NCI-H1105 treated with DMSO at 0.1 percent for 48 hours (cell line): ENCODE measurements around the gene ACADSB.
A peak's percentile ranks its signal among the peaks of the same experiment; 100 is the strongest.

Experiments
- DNase-seq: peaks from one replicate; lab custom pipeline; 2025; lab: John Stamatoyannopoulos, UW

Gene ACADSB

DNA sequence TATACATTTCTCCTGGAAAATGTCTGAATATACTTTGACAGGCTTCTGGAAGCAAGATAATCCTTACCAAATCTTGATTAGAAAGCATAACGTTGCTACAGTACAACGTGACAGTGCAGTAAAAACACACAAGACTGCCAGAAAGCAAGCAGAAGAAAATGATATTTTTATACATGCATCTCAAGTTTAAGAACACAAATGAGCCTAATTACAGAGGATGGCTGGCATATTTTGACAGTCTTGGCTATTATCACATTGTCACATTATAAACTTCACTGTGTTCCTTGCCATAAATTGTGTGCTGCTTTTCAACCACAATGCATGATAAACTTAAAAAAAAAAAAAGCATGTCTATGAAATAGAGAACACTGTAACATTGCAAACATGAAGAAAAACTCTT lies 4.5 kb upstream of the ACADSB start:
- DNase-seq = no peak

- no peak for DNase-seq
Measured at GRCh38 chr10:123007558-123008354, 1.1 kb upstream of the ACADSB start.

GRCh38 chr10:123009105-123009820 lies 457 bp downstream of the ACADSB start:
- peak; percentile 17 for DNase-seq

DNA sequence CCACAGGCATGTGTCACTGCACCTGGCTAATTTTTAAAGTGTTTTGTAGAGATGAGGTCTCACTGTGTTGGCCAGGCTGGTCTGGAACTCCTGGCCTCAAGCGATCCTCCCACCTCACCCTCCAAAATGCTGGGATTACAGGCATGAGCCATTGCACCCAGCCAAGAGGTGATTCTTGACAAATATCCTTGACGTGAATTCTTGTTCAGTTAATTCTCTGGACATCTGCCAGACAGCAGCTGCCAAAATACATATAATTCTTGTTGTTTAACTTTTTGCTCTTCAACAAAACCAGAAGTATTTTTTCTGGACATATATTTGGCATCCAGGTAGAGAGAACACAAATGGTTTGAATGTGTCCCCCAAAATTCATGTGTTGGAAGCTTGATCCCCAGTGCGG lies 3.2 kb downstream of the ACADSB start:
- DNase-seq = no peak

DNA sequence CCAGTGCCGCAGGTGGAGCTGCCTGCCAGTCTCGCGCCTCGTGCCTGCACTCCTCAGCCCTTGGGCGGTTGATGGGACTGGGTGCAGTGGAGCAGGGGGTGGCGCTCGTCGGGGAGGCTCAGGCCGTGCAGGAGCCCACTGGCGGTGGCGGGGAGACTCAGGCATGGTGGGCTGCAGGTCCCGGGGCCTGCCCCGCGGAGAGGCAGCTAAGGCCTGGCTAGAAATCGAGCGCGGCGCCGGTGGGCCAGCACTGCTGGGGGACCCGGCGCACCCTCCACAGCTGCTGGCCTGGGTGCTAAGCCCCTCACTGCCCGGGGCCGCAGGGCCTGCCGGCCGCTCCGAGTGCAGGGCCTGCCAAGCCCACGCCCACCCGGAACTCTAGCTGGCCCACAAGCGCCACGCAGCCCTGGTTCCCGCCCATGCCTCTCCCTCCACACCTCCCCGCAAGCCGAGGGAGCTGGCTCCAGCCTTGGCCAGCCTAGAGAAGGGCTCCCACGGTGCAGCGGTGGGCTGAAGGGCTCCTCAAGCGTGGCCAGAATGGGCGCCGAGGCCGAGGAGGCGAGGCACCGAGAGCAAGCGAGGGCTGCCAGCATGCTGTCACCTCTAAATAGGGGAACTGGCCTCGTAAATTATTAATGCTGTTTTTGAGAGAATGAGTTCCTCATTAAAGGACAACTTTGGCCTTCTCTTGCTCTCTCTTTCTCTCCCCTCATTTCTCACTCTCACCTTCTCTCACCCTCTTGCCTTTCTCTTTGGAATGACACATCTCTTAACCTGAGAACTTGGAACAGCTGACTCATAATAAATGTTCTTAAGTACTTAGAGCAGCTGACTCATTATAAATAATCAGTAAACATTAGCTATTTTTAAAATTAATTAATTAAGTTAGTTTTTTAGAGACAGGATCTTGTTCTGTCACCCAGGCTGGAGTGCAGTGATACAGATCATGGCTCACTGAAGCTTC lies 4.9 kb downstream of the ACADSB start:
- no peak for DNase-seq

DNA sequence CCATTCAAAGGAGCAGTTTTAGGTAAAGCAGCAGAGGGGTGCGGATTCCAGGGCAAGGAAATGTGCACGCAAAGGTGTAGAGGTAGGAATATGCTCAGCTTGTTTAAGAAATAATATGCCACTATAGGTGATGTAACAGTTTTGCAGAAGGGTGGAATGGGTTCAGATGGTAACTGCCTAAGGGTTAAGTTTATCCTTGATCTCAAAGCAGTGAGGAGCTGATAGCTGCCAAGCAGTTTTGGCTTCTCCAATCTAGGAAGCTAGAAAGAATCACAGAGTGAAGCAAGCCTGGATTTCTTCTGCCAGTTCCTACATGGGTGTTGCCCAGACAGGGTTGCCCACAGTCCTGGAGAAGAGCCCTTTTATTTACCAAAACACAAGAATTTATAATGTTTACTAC lies 6.0 kb downstream of the ACADSB start:
- DNase-seq = no peak

- no peak for DNase-seq
Measured at GRCh38 chr10:123016228-123016627, 7.4 kb downstream of the ACADSB start.

DNA sequence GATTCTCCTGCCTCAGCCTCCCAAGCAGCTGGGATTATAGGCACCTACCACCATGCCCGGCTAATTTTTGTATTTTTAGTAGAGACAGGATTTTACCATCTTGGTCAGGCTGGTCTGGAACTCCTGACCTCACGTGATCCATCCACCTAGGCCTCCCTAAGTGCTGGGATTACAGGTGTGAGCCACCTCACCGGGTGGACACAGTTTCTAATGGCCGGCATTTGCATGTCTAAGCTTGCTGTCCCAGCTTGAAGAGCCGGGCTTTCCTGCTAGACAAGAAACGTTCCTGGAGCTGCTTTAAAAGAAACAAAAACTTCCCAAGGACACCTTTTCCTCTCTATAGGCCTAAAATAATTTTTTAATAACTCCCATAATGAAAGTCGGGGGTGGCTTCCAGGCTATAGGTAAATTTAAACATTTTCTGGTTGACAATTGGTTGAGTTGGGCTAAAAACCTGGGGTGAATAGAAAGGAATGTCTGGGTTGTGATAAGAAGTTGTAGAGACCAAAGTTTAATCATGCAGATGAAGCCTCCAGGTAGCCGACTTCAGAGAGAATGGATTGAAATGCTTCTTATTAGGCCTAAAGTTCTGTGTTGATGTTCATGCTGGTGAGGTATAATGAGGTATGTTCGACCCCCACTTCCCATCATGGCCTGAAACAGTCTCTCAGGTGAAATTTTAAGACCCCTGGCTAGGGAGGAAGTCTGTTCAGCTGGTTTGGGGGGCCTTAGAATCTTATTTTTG lies 8.8 kb downstream of the ACADSB start:
- no peak for DNase-seq

DNA sequence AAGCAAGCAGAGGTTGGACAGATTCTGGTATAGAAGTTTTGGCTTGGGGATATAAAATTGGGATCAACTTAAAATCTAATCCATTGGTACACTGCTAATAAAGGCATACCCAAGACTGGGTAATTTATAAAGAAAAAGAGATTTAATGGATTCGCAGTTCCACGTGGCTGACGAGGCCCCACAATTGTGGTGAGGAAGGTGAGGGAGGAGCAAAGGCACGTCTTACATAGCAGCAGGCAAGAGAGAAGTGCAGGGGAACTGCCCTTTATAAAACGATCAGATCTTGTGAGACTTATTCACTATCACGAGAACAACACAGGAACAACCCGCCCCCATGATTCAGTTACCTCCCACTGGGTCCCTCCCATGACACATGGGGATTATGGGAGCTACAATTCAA lies 9.7 kb downstream of the ACADSB start:
- no peak for DNase-seq

- no peak for DNase-seq
Measured at GRCh38 chr10:123019264-123019663, 10.5 kb downstream of the ACADSB start.

DNA sequence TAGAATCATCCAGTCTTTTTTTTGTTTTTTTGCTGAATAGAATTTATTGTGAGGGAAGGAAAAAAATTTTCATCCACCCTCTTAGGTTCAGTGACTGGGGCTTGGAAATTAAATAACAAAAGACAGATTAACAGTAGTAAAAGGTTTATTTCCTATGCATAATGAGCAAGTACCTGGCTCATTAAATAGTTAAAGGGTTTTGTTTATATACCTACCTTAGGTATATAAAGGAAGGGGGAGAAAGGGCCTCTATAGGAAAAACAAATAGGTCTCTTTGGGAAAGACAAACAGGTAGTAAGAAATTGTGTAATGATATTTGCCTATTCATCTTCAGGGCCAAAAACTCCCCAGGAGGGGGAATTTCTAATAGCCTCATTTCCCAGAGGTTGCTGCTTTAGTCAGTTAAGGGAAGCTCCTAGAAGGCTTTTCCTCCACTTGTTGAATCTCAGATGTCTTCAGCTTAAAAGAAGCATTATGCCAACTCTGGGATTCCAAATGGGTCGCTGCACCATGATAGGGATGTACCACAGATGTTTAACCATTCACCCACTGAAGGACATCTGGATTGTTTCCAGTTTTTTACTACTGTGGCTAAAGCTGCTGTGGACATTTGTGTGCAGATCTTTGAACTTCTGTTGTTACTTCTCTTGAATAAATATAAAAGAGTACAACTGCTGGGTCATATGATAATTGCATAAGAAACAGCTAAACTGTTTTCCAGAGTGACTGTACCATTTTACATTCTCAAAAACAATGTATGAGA lies 11.3 kb downstream of the ACADSB start:
- DNase-seq = no peak

GRCh38 chr10:123021517-123021916 lies 12.7 kb downstream of the ACADSB start:
- DNase-seq = no peak

- no peak for DNase-seq
Measured at GRCh38 chr10:123024540-123024939, 15.7 kb downstream of the ACADSB start.

GRCh38 chr10:123026302-123026701 lies 17.5 kb downstream of the ACADSB start:
- DNase-seq = no peak

DNA sequence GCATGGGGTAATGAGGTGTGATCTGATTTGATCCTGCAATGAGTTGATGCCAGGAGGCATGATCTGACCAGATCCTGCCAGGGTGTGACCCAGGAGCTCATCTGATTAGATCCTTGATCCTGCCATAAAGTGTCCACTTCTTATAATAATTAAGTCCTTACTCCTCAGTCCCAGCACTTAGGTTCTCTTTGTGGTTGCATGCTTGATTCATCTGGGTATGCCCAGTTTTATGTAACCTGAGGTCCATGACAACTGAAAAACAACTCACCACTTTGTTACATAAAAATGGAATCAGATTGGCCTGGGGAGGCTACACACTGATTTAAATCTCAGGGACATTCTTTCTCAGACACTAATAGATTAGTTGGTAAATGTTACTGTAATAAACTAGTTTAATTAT lies 19.1 kb downstream of the ACADSB start:
- DNase-seq = no peak

DNA sequence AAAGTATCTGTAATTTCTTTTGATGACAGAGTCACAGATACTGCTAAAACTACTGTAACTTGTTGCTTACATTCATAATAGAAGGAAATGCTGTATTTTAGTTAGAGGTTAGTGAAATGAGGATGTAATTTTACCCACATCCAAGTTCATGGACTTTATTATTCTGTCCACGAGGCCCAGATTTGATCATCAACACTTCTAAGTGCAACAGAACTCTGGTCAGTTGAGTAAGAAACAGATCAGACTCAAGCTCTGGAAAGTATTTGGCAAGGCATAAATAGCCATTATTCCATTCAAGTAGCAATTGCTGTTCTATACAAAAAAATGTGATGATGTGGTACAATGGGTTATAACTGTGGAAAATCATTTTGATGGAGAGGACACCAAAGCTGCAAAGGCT lies 22.3 kb downstream of the ACADSB start:
- no peak for DNase-seq

GRCh38 chr10:123034332-123034731 lies 25.5 kb downstream of the ACADSB start:
- no peak for DNase-seq

- no peak for DNase-seq
Measured at GRCh38 chr10:123035467-123036086, 26.8 kb downstream of the ACADSB start.

GRCh38 chr10:123038782-123039631 lies 30.2 kb downstream of the ACADSB start:
- DNase-seq = no peak

GRCh38 chr10:123039632-123039930 lies 30.8 kb downstream of the ACADSB start:
- DNase-seq = no peak
